Measurements from ENCODE around the gene UBN1. TPM values are rescaled to one million over a fixed set of nuclear protein-coding genes. Genes with fewer than 3 reads are reported as not detected.

Gene UBN1
- polyA plus RNA-seq, 1 donor (not counting 4 experiments of a cell fraction or from before 2014, with no cell fraction given): 11.5 TPM

GRCh38 chr16:4803401-4803844 is 43.9 kb upstream of the UBN1 start:
- FAIRE-seq (no peak), DNase-seq (ENCODE audit: low read depth, low spot score) (no peak)
- Histone ChIP-seq H3K4me1 (ENCODE audit: control insufficient read depth, extremely low read depth, insufficient read depth, low read length) (peaks cover 25% of the 10 kb centered on the region), H3K27me3 (ENCODE audit: control insufficient read depth, extremely low read depth, insufficient read depth, low read length) (no peaks in the 10 kb centered on the region), H3K9ac (ENCODE audit: control insufficient read depth, extremely low read depth, insufficient read depth, low read length) (no peak overlapping the region), H3K9me1 (ENCODE audit: control insufficient read depth, extremely low read depth, insufficient read depth, low read length) (no peaks in the 10 kb centered on the region), H3K27ac (ENCODE audit: control insufficient read depth, insufficient read depth, low read length) (no peak overlapping the region), H3K4me2 (ENCODE audit: control insufficient read depth, extremely low read depth, insufficient read depth, low read depth, low read length) (peak overlapping the region; percentile 75), H3K4me3 (ENCODE audit: control insufficient read depth in 2 of 3, extremely low read depth in 1 of 3, insufficient read depth in 2 of 3, low read depth in 1 of 3, low read length in 3 of 3) (peak overlapping the region in 2 of 3 experiments; percentile 66 to 67), H3K79me2 (ENCODE audit: control insufficient read depth, insufficient read depth, low read length) (no peaks in the 10 kb centered on the region), H3K36me3 (ENCODE audit: control insufficient read depth in 2 of 2, extremely low read depth in 1 of 2, insufficient read depth in 2 of 2, low read length in 2 of 2) (peaks cover 11 to 13% of the 10 kb centered on the region in 2 experiments), H3K9me3 (ENCODE audit: control insufficient read depth, low read depth, low read length) (no peaks in the 10 kb centered on the region), H2AFZ (ENCODE audit: control insufficient read depth, low read length) (no peak overlapping the region), H4K20me1 (ENCODE audit: control insufficient read depth, extremely low read depth, insufficient read depth, low read length) (no peaks in the 10 kb centered on the region)
- TF ChIP-seq EZH2 (IDR thresholded peaks at IDR 0.05; ENCODE audit: low read length) (no peak), CTCF (optimal IDR thresholded peaks at IDR 0.05 in 1 of 3, IDR thresholded peaks at IDR 0.05 in 1 of 3, conservative IDR thresholded peaks at IDR 0.05 in 1 of 3; ENCODE audit: extremely low read depth in 1 of 3, insufficient read depth in 2 of 3, low read length in 3 of 3) (no peak)
- dilution Hi-C loops (cut with MboI; ENCODE audit: extremely low pct_ligation_motif_present, low sequenced_read_pairs): no loop called here

- TF ChIP-seq EZH2 (IDR thresholded peaks at IDR 0.05; ENCODE audit: low read length) (no peak), CTCF (optimal IDR thresholded peaks at IDR 0.05 in 1 of 3, IDR thresholded peaks at IDR 0.05 in 1 of 3, conservative IDR thresholded peaks at IDR 0.05 in 1 of 3; ENCODE audit: extremely low read depth in 1 of 3, insufficient read depth in 2 of 3, low read length in 3 of 3) (no peak)
- no peak overlapping the region for H2AFZ ChIP-seq (ENCODE audit: control insufficient read depth, low read length)
- H3K4me2 ChIP-seq (ENCODE audit: control insufficient read depth, extremely low read depth, insufficient read depth, low read depth, low read length): no peak overlapping the region
- H4K20me1 ChIP-seq (ENCODE audit: control insufficient read depth, extremely low read depth, insufficient read depth, low read length): no peaks in the 10 kb centered on the region
- no peaks in the 10 kb centered on the region for H3K9me1 ChIP-seq (ENCODE audit: control insufficient read depth, extremely low read depth, insufficient read depth, low read length)
- no peaks in the 10 kb centered on the region for H3K79me2 ChIP-seq (ENCODE audit: control insufficient read depth, insufficient read depth, low read length)
- FAIRE-seq (no peak), DNase-seq (ENCODE audit: low read depth, low spot score) (no peak)
- no peak overlapping the region for H3K9ac ChIP-seq (ENCODE audit: control insufficient read depth, extremely low read depth, insufficient read depth, low read length)
- H3K27ac ChIP-seq (ENCODE audit: control insufficient read depth, insufficient read depth, low read length): no peak overlapping the region
- H3K27me3 ChIP-seq (ENCODE audit: control insufficient read depth, extremely low read depth, insufficient read depth, low read length): no peaks in the 10 kb centered on the region
- peaks cover 11 to 13% of the 10 kb centered on the region in 2 experiments for H3K36me3 ChIP-seq (ENCODE audit: control insufficient read depth in 2 of 2, extremely low read depth in 1 of 2, insufficient read depth in 2 of 2, low read length in 2 of 2)
- peaks cover 25% of the 10 kb centered on the region for H3K4me1 ChIP-seq (ENCODE audit: control insufficient read depth, extremely low read depth, insufficient read depth, low read length)
- no peaks in the 10 kb centered on the region for H3K9me3 ChIP-seq (ENCODE audit: control insufficient read depth, low read depth, low read length)
- no peak overlapping the region for H3K4me3 ChIP-seq (ENCODE audit: control insufficient read depth in 2 of 3, extremely low read depth in 1 of 3, insufficient read depth in 2 of 3, low read depth in 1 of 3, low read length in 3 of 3)
- dilution Hi-C loops (cut with MboI; ENCODE audit: extremely low pct_ligation_motif_present, low sequenced_read_pairs): no loop called here
Observed at GRCh38 chr16:4803898-4804762, 43.2 kb upstream of the UBN1 start.
